Mesendoderm (in vitro differentiated cells): ENCODE data around the gene ECI2.
"Not testable (repeated sequence)": the region's sequence is repeated elsewhere in the genome, so short reads cannot be mapped to it uniquely, and the experiment has no call there.

Experiments used
- DNase-seq: peaks from one replicate; pipeline ENCODE4 v3.0.0; 2013
- H2AK5ac ChIP-seq: 2 replicates; pipeline ENCODE4 v1.6.1; 2013; ENCODE audit warnings: low read length, inconsistent platforms
- H2BK120ac ChIP-seq: 2 replicates; pipeline ENCODE4 v1.6.1; 2013; ENCODE audit warnings: low read depth, mild to moderate bottlenecking, low read length, moderate library complexity, mixed read lengths
- H2BK15ac ChIP-seq: replicated peaks from 2 replicates; pipeline ENCODE4 v1.6.1; 2013; ENCODE audit warnings: low read depth, mild to moderate bottlenecking, moderate library complexity
- H2BK5ac ChIP-seq: 2 replicates; pipeline ENCODE4 v1.6.1; 2013; ENCODE audit warnings: low read length, inconsistent platforms
- H3K18ac ChIP-seq: 2 replicates; pipeline ENCODE4 v1.6.1; 2013; ENCODE audit warnings: mild to moderate bottlenecking, low read length, mixed read lengths
- H3K23ac ChIP-seq: one replicate; pipeline ENCODE4 v1.6.1; 2013; ENCODE audit warnings: low read length
- H3K27ac ChIP-seq: 2 replicates; pipeline ENCODE4 v1.5.1; 2013; ENCODE audit warnings: low read depth, mild to moderate bottlenecking, inconsistent platforms, low read length, moderate library complexity
- H3K27me3 ChIP-seq: 2 replicates; pipeline ENCODE4 v1.6.1; 2013; ENCODE audit warnings: low read length, control low read depth, mild to moderate bottlenecking, inconsistent platforms; ENCODE audit not compliant: insufficient read depth, poor library complexity
- H3K36me3 ChIP-seq: 2 replicates; pipeline ENCODE4 v1.6.1; 2013; ENCODE audit warnings: low read length, inconsistent platforms; ENCODE audit not compliant: control insufficient read depth, insufficient read depth
- H3K4ac ChIP-seq: one replicate; pipeline ENCODE4 v1.6.1; 2013; ENCODE audit warnings: low read depth, mild to moderate bottlenecking, low read length, moderate library complexity
- H3K4me1 ChIP-seq: 2 replicates; pipeline ENCODE4 v1.6.1; 2013; ENCODE audit warnings: low read depth, low read length, inconsistent platforms; ENCODE audit not compliant: control insufficient read depth
- H3K4me2 ChIP-seq: 2 replicates; pipeline ENCODE4 v1.6.1; 2013; ENCODE audit warnings: low read length
- H3K4me3 ChIP-seq: 2 replicates; pipeline ENCODE4 v1.5.1; 2013; ENCODE audit warnings: mild to moderate bottlenecking, low read length
- H3K56ac ChIP-seq: one replicate; pipeline ENCODE4 v1.6.1; 2013; ENCODE audit warnings: low read length
- H3K79me1 ChIP-seq: 2 replicates; pipeline ENCODE4 v1.6.1; 2013; ENCODE audit warnings: low read length, inconsistent platforms
- H3K79me2 ChIP-seq: 2 replicates; pipeline ENCODE4 v1.6.1; 2013; ENCODE audit warnings: mild to moderate bottlenecking, low read length; ENCODE audit not compliant: control insufficient read depth, insufficient read depth
- H3K9ac ChIP-seq: 2 replicates; pipeline ENCODE4 v1.6.1; 2013; ENCODE audit warnings: low read length, inconsistent platforms
- H4K5ac ChIP-seq: one replicate; pipeline ENCODE4 v1.6.1; 2013; ENCODE audit warnings: low read length
- H4K8ac ChIP-seq: one replicate; pipeline ENCODE4 v1.6.1; 2013; ENCODE audit warnings: low read depth, mild to moderate bottlenecking, control low read depth, low read length, moderate library complexity
- WGBS: extraction: QIAGEN DNeasy Blood & Tissue Kit; methylation state at CpG from one replicate; pipeline ENCODE4 v1.1.7; 2013; ENCODE audit warnings: low lambda C conversion rate, missing lambda C conversion rate; ENCODE audit not compliant: insufficient coverage; ENCODE audit errors: extremely low coverage; 5-methylcytosine and 5-hydroxymethylcytosine counted together

Gene ECI2

DNA sequence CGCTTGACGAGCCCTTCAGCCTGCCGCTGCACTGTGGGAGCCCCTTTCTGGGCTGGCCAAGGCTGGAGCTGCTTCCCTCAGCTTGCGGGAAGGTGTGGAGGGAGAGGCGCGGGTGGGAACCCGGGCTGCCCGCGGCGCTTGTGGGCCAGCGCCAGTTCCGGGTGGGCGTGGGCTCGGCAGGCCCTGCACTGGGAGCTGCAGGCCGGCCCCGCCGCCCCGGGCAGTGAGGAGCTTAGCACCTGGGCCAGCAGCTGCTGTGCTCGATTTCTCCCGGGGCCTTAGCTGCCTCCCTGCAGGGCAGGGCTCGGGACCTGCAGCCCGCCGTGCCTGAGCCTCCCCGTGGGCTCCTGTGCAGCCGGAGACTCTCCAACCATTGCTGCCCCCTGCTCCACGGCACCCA lies 45.3 kb downstream of the ECI2 start:
- H3K23ac ChIP-seq, H3K27me3 ChIP-seq, H3K79me1 ChIP-seq, H3K27ac ChIP-seq, H3K56ac ChIP-seq, H3K4ac ChIP-seq, H3K36me3 ChIP-seq, DNase-seq, H2BK15ac ChIP-seq, H2BK5ac ChIP-seq, H3K9ac ChIP-seq, H3K18ac ChIP-seq, H4K8ac ChIP-seq, H3K79me2 ChIP-seq, H3K4me3 ChIP-seq, H2BK120ac ChIP-seq, H3K4me2 ChIP-seq, H2AK5ac ChIP-seq, H3K4me1 ChIP-seq, H4K5ac ChIP-seq: not testable (repeated sequence)
- WGBS = no CpG with 5 or more reads among the region's 26 CpGs

DNA sequence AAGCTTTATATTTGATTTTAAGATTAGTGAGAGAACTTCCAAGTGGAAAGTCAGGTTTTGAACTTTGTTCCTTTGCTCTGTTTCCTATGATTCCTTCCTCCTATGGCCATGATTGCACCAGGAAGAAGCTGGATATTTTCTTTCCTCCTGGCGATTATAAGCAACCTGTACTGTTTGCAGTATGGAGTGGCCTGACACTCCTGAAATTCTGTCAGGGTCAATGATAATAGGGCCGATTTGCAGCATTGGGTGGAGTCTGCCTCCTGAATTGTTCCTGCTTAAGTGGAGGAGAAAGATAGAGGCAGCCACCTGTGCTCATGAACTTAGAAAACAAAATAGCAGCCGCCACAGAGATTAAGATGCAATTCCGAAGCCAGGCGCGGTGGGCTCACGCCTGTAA lies 46.7 kb downstream of the ECI2 start:
- H3K36me3 ChIP-seq = no peaks in the 10 kb centered on the region
- H3K79me2 ChIP-seq = no peaks in the 10 kb centered on the region
- no CpG with 5 or more reads among the region's 7 CpGs for WGBS
- H3K56ac ChIP-seq = no peak overlapping the region
- H2AK5ac ChIP-seq = no peak overlapping the region
- no peaks in the 10 kb centered on the region for H3K4me1 ChIP-seq
- no peak overlapping the region for H3K27ac ChIP-seq
- H3K23ac ChIP-seq = no peak overlapping the region
- H3K27me3 ChIP-seq = no peaks in the 10 kb centered on the region
- no peak overlapping the region for H3K9ac ChIP-seq
- H2BK15ac ChIP-seq = no peak overlapping the region
- no peak overlapping the region for H3K4me2 ChIP-seq
- H4K8ac ChIP-seq = no peak overlapping the region
- no peaks in the 10 kb centered on the region for H3K79me1 ChIP-seq
- no peak overlapping the region for H3K4ac ChIP-seq
- no peak overlapping the region for H2BK5ac ChIP-seq
- no peak for DNase-seq
- no peak overlapping the region for H3K18ac ChIP-seq
- H3K4me3 ChIP-seq = no peak overlapping the region
- H4K5ac ChIP-seq = no peak overlapping the region
- H2BK120ac ChIP-seq = no peak overlapping the region

DNA sequence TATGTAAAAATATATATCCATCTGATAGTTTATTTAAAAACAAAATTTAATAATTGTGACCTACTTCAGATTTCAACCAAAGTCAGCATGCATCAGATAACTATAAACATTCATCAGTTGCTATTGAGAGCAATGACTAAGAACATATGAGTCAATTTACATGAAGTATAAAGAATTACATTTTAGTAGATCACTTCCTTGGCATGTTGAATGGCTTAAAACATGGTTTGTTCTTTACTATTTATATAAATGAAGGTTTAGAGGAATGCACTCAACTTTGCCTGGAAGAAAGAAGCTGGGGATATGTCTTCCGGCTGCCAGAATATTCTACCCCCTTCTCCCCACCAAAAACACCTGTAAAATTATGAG lies 50.1 kb downstream of the ECI2 start:
- H4K5ac ChIP-seq = no peak overlapping the region
- H2AK5ac ChIP-seq = no peak overlapping the region
- DNase-seq = no peak
- H3K79me1 ChIP-seq = no peaks in the 10 kb centered on the region
- no peaks in the 10 kb centered on the region for H3K79me2 ChIP-seq
- H3K27me3 ChIP-seq = no peaks in the 10 kb centered on the region
- H3K23ac ChIP-seq = no peak overlapping the region
- no peak overlapping the region for H3K4ac ChIP-seq
- H3K4me3 ChIP-seq = no peak overlapping the region
- H3K56ac ChIP-seq = no peak overlapping the region
- H4K8ac ChIP-seq = no peak overlapping the region
- WGBS = no CpG with 5 or more reads among the region's 1 CpG
- H3K9ac ChIP-seq = no peak overlapping the region
- H2BK15ac ChIP-seq = no peak overlapping the region
- H3K36me3 ChIP-seq = no peaks in the 10 kb centered on the region
- H2BK5ac ChIP-seq = no peak overlapping the region
- no peak overlapping the region for H3K18ac ChIP-seq
- no peaks in the 10 kb centered on the region for H3K4me1 ChIP-seq
- H3K27ac ChIP-seq = no peak overlapping the region
- H2BK120ac ChIP-seq = no peak overlapping the region
- no peak overlapping the region for H3K4me2 ChIP-seq

DNA sequence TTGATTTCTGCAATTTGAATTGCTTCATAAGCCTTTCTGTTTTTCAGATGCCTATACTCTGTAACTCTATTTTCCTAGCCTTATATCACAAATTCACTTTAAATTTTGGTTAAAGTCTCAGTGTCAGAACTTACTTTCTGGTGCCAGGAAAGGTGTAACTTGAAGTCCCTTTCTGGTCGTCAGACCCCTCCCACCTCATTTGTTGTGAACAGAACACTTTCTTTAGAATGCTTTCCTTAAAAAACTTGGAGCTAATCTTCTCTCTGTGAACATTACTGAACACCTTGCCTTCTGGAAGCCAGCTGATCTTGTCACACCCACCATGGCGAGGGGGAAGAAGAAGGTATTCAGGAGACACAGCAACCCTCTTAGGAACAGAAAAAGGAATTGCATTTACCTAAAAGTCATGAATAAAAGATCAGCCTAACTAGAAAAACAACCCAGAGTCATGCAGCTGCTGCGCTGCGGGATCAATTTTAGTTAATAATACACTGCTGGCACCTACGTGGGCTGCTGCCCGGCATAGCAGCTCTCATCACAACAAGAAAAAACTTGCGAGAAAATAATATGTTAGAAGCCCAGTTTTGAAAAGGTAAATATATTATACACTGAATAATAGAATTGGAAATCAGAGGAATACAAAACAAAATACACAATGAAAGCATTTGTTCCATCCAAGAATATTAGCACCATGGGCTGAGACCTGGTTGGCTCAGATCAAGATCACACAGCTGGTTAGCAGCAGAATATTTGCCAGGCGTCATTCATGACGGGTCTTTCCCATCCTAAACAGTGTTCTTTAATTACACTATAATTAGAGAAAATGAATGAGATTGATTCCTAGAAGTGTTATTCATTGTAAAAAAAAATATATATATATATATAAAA lies 50.7 kb downstream of the ECI2 start:
- H3K56ac ChIP-seq = no peak overlapping the region
- DNase-seq = no peak
- H3K79me2 ChIP-seq = no peaks in the 10 kb centered on the region
- no peaks in the 10 kb centered on the region for H3K79me1 ChIP-seq
- no peak overlapping the region for H4K5ac ChIP-seq
- no peak overlapping the region for H3K27ac ChIP-seq
- no peaks in the 10 kb centered on the region for H3K36me3 ChIP-seq
- H3K9ac ChIP-seq = no peak overlapping the region
- H2BK120ac ChIP-seq = no peak overlapping the region
- H3K23ac ChIP-seq = no peak overlapping the region
- no peaks in the 10 kb centered on the region for H3K4me1 ChIP-seq
- no peak overlapping the region for H2BK5ac ChIP-seq
- no peak overlapping the region for H3K4me2 ChIP-seq
- no CpG with 5 or more reads among the region's 9 CpGs for WGBS
- H2AK5ac ChIP-seq = no peak overlapping the region
- H3K4me3 ChIP-seq = no peak overlapping the region
- H3K27me3 ChIP-seq = no peaks in the 10 kb centered on the region
- H2BK15ac ChIP-seq = no peak overlapping the region
- H3K4ac ChIP-seq = no peak overlapping the region
- no peak overlapping the region for H3K18ac ChIP-seq
- no peak overlapping the region for H4K8ac ChIP-seq

DNA sequence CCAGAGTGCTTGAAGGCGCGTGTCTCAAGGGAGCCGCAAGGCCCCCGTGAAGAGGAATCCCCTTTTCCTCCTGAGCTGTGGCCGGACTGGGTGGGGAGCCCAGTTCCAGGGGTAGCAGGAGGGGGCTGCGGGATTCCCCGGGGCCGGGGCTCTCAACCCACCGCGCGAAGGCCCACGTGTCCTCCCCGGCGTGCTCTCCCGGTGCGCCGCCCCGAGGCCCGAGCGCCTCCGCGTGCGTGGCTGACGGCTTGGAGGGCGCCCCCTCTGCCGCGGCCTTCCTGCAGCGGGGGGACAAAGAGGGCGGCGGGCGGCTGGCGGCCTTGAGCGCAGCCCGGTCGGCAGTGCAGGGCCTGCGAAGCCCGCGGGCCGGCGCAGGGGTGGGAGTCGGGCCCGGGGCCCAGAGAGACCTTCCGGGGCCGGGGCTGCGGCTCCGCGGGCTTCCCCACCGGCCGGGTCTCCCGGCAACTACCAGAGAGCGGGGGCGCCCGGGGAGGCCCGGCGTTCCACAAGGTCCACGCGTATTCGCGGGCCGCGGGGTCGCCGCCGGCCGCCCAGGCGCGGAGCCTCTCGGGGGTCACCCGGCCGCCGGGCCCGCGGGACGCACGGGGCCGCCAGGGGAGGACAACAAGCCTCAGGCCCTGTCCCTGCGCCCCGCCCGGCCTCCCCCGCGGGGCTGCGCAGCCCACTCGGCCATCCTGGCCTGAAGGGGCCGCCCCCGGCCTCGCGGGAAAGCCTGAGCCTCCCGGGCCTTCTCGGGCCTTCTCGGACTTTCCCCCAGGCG lies 56.5 kb downstream of the ECI2 start, which contains the start of gene FAM217A:
Gene FAM217A, minus strand, starts transcription at position 447 of the 781 bp plus-strand sequence. CDS start 1,723 bp downstream, outside the sequence.
- Histone ChIP-seq H3K18ac (peak within 1 kb of the TSS; percentile 61), H4K5ac (no peak within 1 kb of the TSS), H3K9ac (peak within 1 kb of the TSS; percentile 19), H3K36me3 (no peaks in the 10 kb centered on the region), H2BK120ac (no peak within 1 kb of the TSS), H3K4me2 (no peak within 1 kb of the TSS), H3K4me3 (no peak within 1 kb of the TSS), H3K4me1 (no peaks in the 10 kb centered on the region), H3K79me1 (no peaks in the 10 kb centered on the region), H3K23ac (no peak within 1 kb of the TSS), H3K4ac (peak within 1 kb of the TSS; percentile 26), H4K8ac (peak within 1 kb of the TSS; percentile 77), H2BK15ac (peak within 1 kb of the TSS; percentile 38), H3K27ac (no peak within 1 kb of the TSS), H3K79me2 (no peaks in the 10 kb centered on the region), H3K27me3 (no peaks in the 10 kb centered on the region), H3K56ac (peak within 1 kb of the TSS; percentile 71), H2AK5ac (no peak within 1 kb of the TSS), H2BK5ac (no peak within 1 kb of the TSS)
- peak; percentile 18 for DNase-seq
- WGBS = no CpG with 5 or more reads among the region's 91 CpGs
